Subcutaneous adipose tissue (tissue), 4 donors: ENCODE results near the gene PIGU. TPM values are rescaled to one million over a fixed set of nuclear protein-coding genes. Genes with fewer than 3 reads are reported as not detected.

ENCODE experiments used
- small RNA-seq: library from RNA; depleted of rRNA; stranded (forward); fragments of <200 nt; gene quantifications from one replicate; pipeline ENCODE3, GENCODE V24; 2016
- total RNA-seq, 4 donors: library from RNA; depleted of rRNA; stranded (reverse); fragments of >200 nt; gene quantifications; one replicate each; pipeline ENCODE4 v1.1.0, GENCODE V29; 2016
- TF ChIP-seq, protein P1 (sequence below): fragments of 450-650 bp; IDR thresholded peaks from one replicate; pipeline ENCODE4 v1.5.1; 2016; ENCODE audit warnings: low read depth, mild to moderate bottlenecking, control low read depth, antibody characterized with exemption, moderate library complexity

Gene PIGU
- total RNA-seq, 4 donors from 2014 or later, result 5.7 to 13.9 (median 7.7) TPM

DNA sequence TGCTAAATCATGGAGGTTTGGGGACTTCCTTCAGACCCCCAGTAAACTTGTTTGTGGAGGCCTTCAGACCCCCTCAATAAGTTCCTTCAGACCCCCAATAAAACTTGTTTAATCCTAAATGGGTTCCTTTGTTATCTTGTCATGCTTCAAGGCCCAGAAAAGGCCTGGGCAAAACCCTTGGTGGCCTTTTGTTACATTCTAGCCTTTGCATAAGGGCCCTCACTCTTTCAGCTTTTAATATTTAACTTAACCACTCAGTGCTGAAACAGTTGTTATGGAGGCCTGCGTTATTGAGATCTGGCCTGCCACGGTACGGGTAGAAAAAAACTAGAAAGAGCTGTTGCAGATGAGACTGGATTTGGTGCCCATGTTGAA is 165.0 kb downstream of the PIGU start:
- TF ChIP-seq, protein P1, sequence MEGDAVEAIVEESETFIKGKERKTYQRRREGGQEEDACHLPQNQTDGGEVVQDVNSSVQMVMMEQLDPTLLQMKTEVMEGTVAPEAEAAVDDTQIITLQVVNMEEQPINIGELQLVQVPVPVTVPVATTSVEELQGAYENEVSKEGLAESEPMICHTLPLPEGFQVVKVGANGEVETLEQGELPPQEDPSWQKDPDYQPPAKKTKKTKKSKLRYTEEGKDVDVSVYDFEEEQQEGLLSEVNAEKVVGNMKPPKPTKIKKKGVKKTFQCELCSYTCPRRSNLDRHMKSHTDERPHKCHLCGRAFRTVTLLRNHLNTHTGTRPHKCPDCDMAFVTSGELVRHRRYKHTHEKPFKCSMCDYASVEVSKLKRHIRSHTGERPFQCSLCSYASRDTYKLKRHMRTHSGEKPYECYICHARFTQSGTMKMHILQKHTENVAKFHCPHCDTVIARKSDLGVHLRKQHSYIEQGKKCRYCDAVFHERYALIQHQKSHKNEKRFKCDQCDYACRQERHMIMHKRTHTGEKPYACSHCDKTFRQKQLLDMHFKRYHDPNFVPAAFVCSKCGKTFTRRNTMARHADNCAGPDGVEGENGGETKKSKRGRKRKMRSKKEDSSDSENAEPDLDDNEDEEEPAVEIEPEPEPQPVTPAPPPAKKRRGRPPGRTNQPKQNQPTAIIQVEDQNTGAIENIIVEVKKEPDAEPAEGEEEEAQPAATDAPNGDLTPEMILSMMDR, result no peak

DNA sequence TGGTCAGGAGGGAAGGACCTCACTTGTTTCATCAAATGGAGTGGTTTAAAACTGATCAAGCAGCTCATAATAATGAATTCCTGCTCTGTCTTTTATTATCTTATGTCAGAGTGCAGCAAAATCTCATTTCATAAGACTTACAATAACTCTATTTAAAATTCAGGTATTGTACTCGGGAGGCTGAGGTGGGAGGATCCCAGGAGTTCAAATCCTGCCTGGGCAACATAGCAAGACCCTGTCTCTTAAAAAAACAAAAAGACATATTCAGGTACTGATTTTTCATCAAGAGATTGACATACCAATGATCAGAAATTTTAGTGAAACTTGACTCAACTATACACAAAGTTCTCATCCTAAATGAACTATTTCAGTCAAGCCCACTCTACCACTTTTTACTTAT is 166.3 kb downstream of the PIGU start:
- TF ChIP-seq, protein P1, result no peak

Small RNA genes within 50 kb of the gene (small RNA-seq; reads per million reads assigned to genes)
- not detected for gene AL118520.1
- gene RF00019, result 0.49 reads per million

Other genes with a start within 250 kb of the PIGU start
- gene DYNLRB1, start 160.7 kb downstream of the PIGU start, total RNA-seq, result 100 to 1,000 TPM; 111 to 206 (median 122) TPM
- 10 to 100 TPM; 22.0 to 71.6 (median 63.5) TPM for gene MAP1LC3A, start 118.4 kb downstream of the PIGU start, total RNA-seq
- 10 to 100 TPM in 1 of 4 donors, 1 to 10 TPM in 3; 4.4 to 17.1 (median 6.2) TPM for gene TP53INP2, start 27.3 kb upstream of the PIGU start, total RNA-seq
- gene NCOA6, start 148.6 kb upstream of the PIGU start, total RNA-seq, result 10 to 100 TPM; 16.0 to 23.5 (median 20.4) TPM
- 10 to 100 TPM in 2 of 4 donors, 1 to 10 TPM in 2; 2.9 to 15.8 (median 10.3) TPM for gene GGT7, start 195.8 kb upstream of the PIGU start, total RNA-seq
- 100 to 1,000 TPM in 3 of 4 donors, 10 to 100 TPM in 1; 97.4 to 252 (median 136) TPM for gene ACSS2, start 199.5 kb upstream of the PIGU start, total RNA-seq